ENCODE measurements around the gene CHCHD2. TPM values are rescaled to one million over a fixed set of nuclear protein-coding genes. Genes with fewer than 3 reads are reported as not detected.

The CHCHD2 gene
- total RNA-seq, 1 experiment from 2014 or later = 218 TPM

DNA sequence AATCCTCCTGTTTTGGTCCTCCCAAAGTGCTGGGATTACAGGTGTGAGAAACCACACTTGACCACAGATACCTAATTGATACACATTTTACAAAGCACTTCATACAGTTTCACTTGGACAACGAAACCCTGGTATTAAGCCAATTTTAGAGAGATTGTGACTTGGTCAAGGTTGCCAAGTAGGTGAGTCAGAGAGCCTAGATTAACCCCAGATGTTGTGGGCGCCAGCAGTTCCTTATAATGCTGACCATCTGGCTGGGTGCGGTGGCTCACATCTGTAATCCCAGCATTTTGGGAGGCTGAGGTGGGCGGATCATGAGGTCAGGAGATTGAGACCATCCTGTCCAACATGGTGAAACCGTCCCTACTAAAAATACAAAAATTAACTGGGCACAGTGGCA is 8.6 kb downstream of the CHCHD2 start:
- no peaks in the 10 kb centered on the region for H3K27me3 ChIP-seq (ENCODE audit: insufficient read depth, low read length)
- Mint-ChIP-seq H3K4me1 (no peaks in the 10 kb centered on the region), H3K27ac (no peak overlapping the region), H3K27me3 (ENCODE audit: low read depth) (no peaks in the 10 kb centered on the region), H3K4me3 (no peak overlapping the region), H3K36me3 (ENCODE audit: insufficient read depth in 1 of 3, low read depth in 3 of 3) (peaks cover 16 to 32% (median 21%) of the 10 kb centered on the region in 3 experiments), H3K9me3 (peaks cover 0 to 7% of the 10 kb centered on the region in 2 experiments; a peak in 2 of 5 replicates)
- H3K9ac ChIP-seq (ENCODE audit: extremely low read depth, insufficient read length, low read length) = no peak overlapping the region
- H3K14ac ChIP-seq (ENCODE audit: insufficient read depth, low read length) = no peak overlapping the region
- H2BK5ac ChIP-seq (ENCODE audit: insufficient read length, low read length) = no peak overlapping the region
- H4K5ac ChIP-seq (ENCODE audit: insufficient read length, low read depth, low read length) = no peak overlapping the region
- no peak overlapping the region for H3K18ac ChIP-seq (ENCODE audit: insufficient read length, low read depth, low read length)
- H2BK15ac ChIP-seq (ENCODE audit: low read depth, low read length) = no peak overlapping the region
- WGBS (ENCODE audit: extremely low coverage, insufficient read length, low lambda C conversion rate) = no CpG with 5 or more reads among the region's 5 CpGs
- no peak overlapping the region for H4K91ac ChIP-seq (ENCODE audit: insufficient read length, low read depth, low read length)
- no peak overlapping the region for H3T11ph ChIP-seq (ENCODE audit: low read length)
- no peak overlapping the region for H3K27ac ChIP-seq (ENCODE audit: insufficient read length, low read depth, low read length)
- H3K56ac ChIP-seq (ENCODE audit: insufficient read length, low read depth, low read length) = no peak overlapping the region
- no peaks in the 10 kb centered on the region for H3K9me3 ChIP-seq (ENCODE audit: control insufficient read depth, low read depth, low read length)
- H3K4ac ChIP-seq (ENCODE audit: low read depth, low read length) = no peak overlapping the region
- no peaks in the 10 kb centered on the region for H4K20me1 ChIP-seq (ENCODE audit: control insufficient read depth, insufficient read depth, insufficient read length)
- H2BK20ac ChIP-seq (ENCODE audit: low read depth, low read length, poor library complexity, severe bottlenecking) = no peak overlapping the region
- no peaks in the 10 kb centered on the region for H3K4me1 ChIP-seq (ENCODE audit: insufficient read depth, low read length)
- H4K8ac ChIP-seq (replicated peaks; ENCODE audit: insufficient read length, low read depth, low read length) = no peak overlapping the region
- H2BK120ac ChIP-seq (ENCODE audit: low read depth, low read length, poor library complexity, severe bottlenecking) = no peak overlapping the region
- H3K23me2 ChIP-seq (ENCODE audit: insufficient read length, low read depth, low read length, poor library complexity, severe bottlenecking) = no peaks in the 10 kb centered on the region
- no peak overlapping the region for H2AFZ ChIP-seq (ENCODE audit: low read length)
- TF ChIP-seq, protein P1, sequence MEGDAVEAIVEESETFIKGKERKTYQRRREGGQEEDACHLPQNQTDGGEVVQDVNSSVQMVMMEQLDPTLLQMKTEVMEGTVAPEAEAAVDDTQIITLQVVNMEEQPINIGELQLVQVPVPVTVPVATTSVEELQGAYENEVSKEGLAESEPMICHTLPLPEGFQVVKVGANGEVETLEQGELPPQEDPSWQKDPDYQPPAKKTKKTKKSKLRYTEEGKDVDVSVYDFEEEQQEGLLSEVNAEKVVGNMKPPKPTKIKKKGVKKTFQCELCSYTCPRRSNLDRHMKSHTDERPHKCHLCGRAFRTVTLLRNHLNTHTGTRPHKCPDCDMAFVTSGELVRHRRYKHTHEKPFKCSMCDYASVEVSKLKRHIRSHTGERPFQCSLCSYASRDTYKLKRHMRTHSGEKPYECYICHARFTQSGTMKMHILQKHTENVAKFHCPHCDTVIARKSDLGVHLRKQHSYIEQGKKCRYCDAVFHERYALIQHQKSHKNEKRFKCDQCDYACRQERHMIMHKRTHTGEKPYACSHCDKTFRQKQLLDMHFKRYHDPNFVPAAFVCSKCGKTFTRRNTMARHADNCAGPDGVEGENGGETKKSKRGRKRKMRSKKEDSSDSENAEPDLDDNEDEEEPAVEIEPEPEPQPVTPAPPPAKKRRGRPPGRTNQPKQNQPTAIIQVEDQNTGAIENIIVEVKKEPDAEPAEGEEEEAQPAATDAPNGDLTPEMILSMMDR (conservative IDR thresholded peaks at IDR 0.05) = no peak
- no peak for DNase-seq
- H3K4me2 ChIP-seq (ENCODE audit: insufficient read depth, insufficient read length, low read length) = no peak overlapping the region
- no peaks in the 10 kb centered on the region for H3K79me1 ChIP-seq (ENCODE audit: insufficient read depth, low read depth, low read length, poor library complexity, severe bottlenecking)
- H2AK5ac ChIP-seq (ENCODE audit: insufficient read length, low read length) = no peak overlapping the region
- no peak overlapping the region for H3K23ac ChIP-seq (ENCODE audit: insufficient read length, low read depth, low read length)
- H2BK12ac ChIP-seq (ENCODE audit: insufficient read length, low read depth, low read length) = no peak overlapping the region
- H3K79me2 ChIP-seq (ENCODE audit: insufficient read depth, low read length) = no peaks in the 10 kb centered on the region

All from H9 (cell line).